NCI-H1930 (cell line): ENCODE results near the gene MAD1L1.

ENCODE experiments used
- DNase-seq, 2 experiments: peaks; one replicate each; lab custom pipeline; 2025; lab: John Stamatoyannopoulos, UW

Gene MAD1L1

GRCh38 chr7:1913466-1914282, 319.1 kb downstream of the MAD1L1 start:
- DNase-seq: no peak

GRCh38 chr7:1912593-1913465, 319.9 kb downstream of the MAD1L1 start:
- no peak for DNase-seq

GRCh38 chr7:1911571-1911970, 321.2 kb downstream of the MAD1L1 start:
- no peak for DNase-seq

GRCh38 chr7:1910827-1911226, 321.9 kb downstream of the MAD1L1 start:
- no peak for DNase-seq

GRCh38 chr7:1910081-1910685, 322.6 kb downstream of the MAD1L1 start:
- DNase-seq: no peak

- DNase-seq: no peak
Observed at GRCh38 chr7:1909476-1909875, 323.3 kb downstream of the MAD1L1 start.

- no peak for DNase-seq
Observed at GRCh38 chr7:1908823-1909420, 323.8 kb downstream of the MAD1L1 start.

GRCh38 chr7:1907751-1908365, 324.9 kb downstream of the MAD1L1 start:
- no peak for DNase-seq

- DNase-seq: no peak
Observed at GRCh38 chr7:1906988-1907745, 325.6 kb downstream of the MAD1L1 start.

GRCh38 chr7:1906087-1906830, 326.5 kb downstream of the MAD1L1 start:
- no peak for DNase-seq

GRCh38 chr7:1902231-1902855, 330.4 kb downstream of the MAD1L1 start:
- DNase-seq: no peak

- no peak for DNase-seq
Observed at GRCh38 chr7:1901431-1902210, 331.1 kb downstream of the MAD1L1 start.

- DNase-seq: no peak
Observed at GRCh38 chr7:1900847-1901246, 331.9 kb downstream of the MAD1L1 start.

GRCh38 chr7:1899951-1900762, 332.6 kb downstream of the MAD1L1 start:
- DNase-seq: no peak

- DNase-seq: no peak
Observed at GRCh38 chr7:1899196-1899595, 333.5 kb downstream of the MAD1L1 start.

- DNase-seq: no peak
Observed at GRCh38 chr7:1898628-1899185, 334.0 kb downstream of the MAD1L1 start.

GRCh38 chr7:1897861-1898627, 334.7 kb downstream of the MAD1L1 start:
- DNase-seq: no peak
